Measurements from ENCODE around the gene GSN. TPM values are rescaled to one million over a fixed set of nuclear protein-coding genes. Genes with fewer than 3 reads are reported as not detected.

GSN gene
- total RNA-seq, 1 experiment from 2014 or later = 278 TPM

- no peak overlapping the region for H3K4me3 ChIP-seq (ENCODE audit: low read depth in 2 of 2, low read length in 2 of 2)
- POLR2A ChIA-PET = no interaction called here
- no peak overlapping the region for H3K27ac ChIP-seq (ENCODE audit: low read length)
- CTCF ChIA-PET = no interaction called here
- TF ChIP-seq, protein P1, sequence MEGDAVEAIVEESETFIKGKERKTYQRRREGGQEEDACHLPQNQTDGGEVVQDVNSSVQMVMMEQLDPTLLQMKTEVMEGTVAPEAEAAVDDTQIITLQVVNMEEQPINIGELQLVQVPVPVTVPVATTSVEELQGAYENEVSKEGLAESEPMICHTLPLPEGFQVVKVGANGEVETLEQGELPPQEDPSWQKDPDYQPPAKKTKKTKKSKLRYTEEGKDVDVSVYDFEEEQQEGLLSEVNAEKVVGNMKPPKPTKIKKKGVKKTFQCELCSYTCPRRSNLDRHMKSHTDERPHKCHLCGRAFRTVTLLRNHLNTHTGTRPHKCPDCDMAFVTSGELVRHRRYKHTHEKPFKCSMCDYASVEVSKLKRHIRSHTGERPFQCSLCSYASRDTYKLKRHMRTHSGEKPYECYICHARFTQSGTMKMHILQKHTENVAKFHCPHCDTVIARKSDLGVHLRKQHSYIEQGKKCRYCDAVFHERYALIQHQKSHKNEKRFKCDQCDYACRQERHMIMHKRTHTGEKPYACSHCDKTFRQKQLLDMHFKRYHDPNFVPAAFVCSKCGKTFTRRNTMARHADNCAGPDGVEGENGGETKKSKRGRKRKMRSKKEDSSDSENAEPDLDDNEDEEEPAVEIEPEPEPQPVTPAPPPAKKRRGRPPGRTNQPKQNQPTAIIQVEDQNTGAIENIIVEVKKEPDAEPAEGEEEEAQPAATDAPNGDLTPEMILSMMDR (IDR thresholded peaks at IDR 0.05) = no peak
- TF ChIP-seq POLR2AphosphoS5 (IDR thresholded peaks at IDR 0.05; ENCODE audit: low read depth, low read length) (no peak), SIN3A (IDR thresholded peaks at IDR 0.05; ENCODE audit: borderline replicate concordance, insufficient read depth, low read depth, low read length) (no peak), TCF7L2 (IDR thresholded peaks at IDR 0.05; ENCODE audit: low read depth, low read length) (no peak)
- TF ChIP-seq, protein P2, sequence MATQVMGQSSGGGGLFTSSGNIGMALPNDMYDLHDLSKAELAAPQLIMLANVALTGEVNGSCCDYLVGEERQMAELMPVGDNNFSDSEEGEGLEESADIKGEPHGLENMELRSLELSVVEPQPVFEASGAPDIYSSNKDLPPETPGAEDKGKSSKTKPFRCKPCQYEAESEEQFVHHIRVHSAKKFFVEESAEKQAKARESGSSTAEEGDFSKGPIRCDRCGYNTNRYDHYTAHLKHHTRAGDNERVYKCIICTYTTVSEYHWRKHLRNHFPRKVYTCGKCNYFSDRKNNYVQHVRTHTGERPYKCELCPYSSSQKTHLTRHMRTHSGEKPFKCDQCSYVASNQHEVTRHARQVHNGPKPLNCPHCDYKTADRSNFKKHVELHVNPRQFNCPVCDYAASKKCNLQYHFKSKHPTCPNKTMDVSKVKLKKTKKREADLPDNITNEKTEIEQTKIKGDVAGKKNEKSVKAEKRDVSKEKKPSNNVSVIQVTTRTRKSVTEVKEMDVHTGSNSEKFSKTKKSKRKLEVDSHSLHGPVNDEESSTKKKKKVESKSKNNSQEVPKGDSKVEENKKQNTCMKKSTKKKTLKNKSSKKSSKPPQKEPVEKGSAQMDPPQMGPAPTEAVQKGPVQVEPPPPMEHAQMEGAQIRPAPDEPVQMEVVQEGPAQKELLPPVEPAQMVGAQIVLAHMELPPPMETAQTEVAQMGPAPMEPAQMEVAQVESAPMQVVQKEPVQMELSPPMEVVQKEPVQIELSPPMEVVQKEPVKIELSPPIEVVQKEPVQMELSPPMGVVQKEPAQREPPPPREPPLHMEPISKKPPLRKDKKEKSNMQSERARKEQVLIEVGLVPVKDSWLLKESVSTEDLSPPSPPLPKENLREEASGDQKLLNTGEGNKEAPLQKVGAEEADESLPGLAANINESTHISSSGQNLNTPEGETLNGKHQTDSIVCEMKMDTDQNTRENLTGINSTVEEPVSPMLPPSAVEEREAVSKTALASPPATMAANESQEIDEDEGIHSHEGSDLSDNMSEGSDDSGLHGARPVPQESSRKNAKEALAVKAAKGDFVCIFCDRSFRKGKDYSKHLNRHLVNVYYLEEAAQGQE (IDR thresholded peaks at IDR 0.05; ENCODE audit: insufficient read depth in 1 of 2, low read depth in 2 of 2, low read length in 1 of 2) = no peak
- no peaks in the 10 kb centered on the region for H3K9me3 ChIP-seq (ENCODE audit: control insufficient read depth, insufficient read depth, low read depth, low read length)
- no peaks in the 10 kb centered on the region for H3K4me1 ChIP-seq (ENCODE audit: control insufficient read depth, insufficient read depth, low read length)
- no TSS peak for BruUV-seq (replicated peaks)
- in situ Hi-C loops (cut with HindIII; ENCODE audit: low pct_unique_long_range_greater_than_20kb, low sequenced_read_pairs) = no loop called here
- no peaks in the 10 kb centered on the region for H3K27me3 ChIP-seq (ENCODE audit: control insufficient read depth, insufficient read depth, low read length)
- DNase-seq (ENCODE audit: low read depth, low spot score) = no peak
- ATAC-seq = no peak
- no peaks in the 10 kb centered on the region; the same call in 1 of the 2 replicates for H3K36me3 ChIP-seq (ENCODE audit: control insufficient read depth, insufficient read depth, low read length)
- intact Hi-C loops (cut with micrococcal nuclease; ENCODE audit: unreplicated experiment) = no loop called here
Measured at GRCh38 chr9:121336665-121337064, 68.7 kb downstream of the GSN start.

DNA sequence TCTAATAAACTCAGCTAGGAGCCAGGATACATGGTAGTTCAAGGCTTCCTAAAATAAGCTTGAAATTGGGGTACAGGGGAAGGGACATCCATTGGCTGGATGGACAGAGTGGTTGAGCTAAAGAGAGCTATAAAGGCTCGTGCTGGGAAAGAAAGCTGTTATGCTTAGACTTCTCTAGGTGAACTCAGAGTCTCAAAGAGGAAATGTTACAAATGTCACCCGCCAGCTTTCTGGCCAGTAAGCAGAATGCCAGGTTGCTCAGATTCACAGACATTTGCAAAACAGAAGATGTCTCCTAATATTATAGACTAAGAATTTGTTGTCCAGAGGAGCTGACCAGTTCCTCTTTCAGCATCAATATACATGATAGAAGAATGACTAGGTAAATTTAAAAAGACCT is 71.5 kb downstream of the GSN start:
- Histone ChIP-seq H3K4me3 (ENCODE audit: low read depth in 2 of 2, low read length in 2 of 2) (no peak overlapping the region), H3K9me3 (ENCODE audit: control insufficient read depth, insufficient read depth, low read depth, low read length) (no peaks in the 10 kb centered on the region), H3K36me3 (ENCODE audit: control insufficient read depth, insufficient read depth, low read length) (no peaks in the 10 kb centered on the region; the same call in 1 of the 2 replicates), H3K4me1 (ENCODE audit: control insufficient read depth, insufficient read depth, low read length) (no peaks in the 10 kb centered on the region), H3K27ac (ENCODE audit: low read length) (no peak overlapping the region), H3K27me3 (ENCODE audit: control insufficient read depth, insufficient read depth, low read length) (no peaks in the 10 kb centered on the region)
- CTCF ChIA-PET = no interaction called here
- no TSS peak for BruUV-seq (replicated peaks)
- POLR2A ChIA-PET = interaction anchor here (0.6 kb wide), 1 partner anchor 34 kb away, joined by 4 read pairs; no protein-coding TSS in a partner anchor
- DNase-seq (ENCODE audit: low read depth, low spot score) (no peak), ATAC-seq (no peak)
- TF ChIP-seq, protein P2 (IDR thresholded peaks at IDR 0.05; ENCODE audit: insufficient read depth in 1 of 2, low read depth in 2 of 2, low read length in 1 of 2) = no peak
- no peak for TF ChIP-seq TCF7L2 (IDR thresholded peaks at IDR 0.05; ENCODE audit: low read depth, low read length)
- TF ChIP-seq, protein P1 (IDR thresholded peaks at IDR 0.05) = no peak
- no peak for TF ChIP-seq SIN3A (IDR thresholded peaks at IDR 0.05; ENCODE audit: borderline replicate concordance, insufficient read depth, low read depth, low read length)
- no peak for TF ChIP-seq POLR2AphosphoS5 (IDR thresholded peaks at IDR 0.05; ENCODE audit: low read depth, low read length)
- in situ Hi-C loops (cut with HindIII; ENCODE audit: low pct_unique_long_range_greater_than_20kb, low sequenced_read_pairs) (no loop called here), intact Hi-C loops (cut with micrococcal nuclease; ENCODE audit: unreplicated experiment) (no loop called here)
